GM18502 (cell line): Measurements from ENCODE around the gene IL9R.
"Not testable (repeated sequence)": the region's sequence is repeated elsewhere in the genome, so short reads cannot be mapped to it uniquely, and the experiment has no call there.

ENCODE experiments used
- ATAC-seq: cut with Tn5 transposase; IDR thresholded peaks from one replicate; pipeline ENCODE4 v1.9.1; 2021; ENCODE audit warnings: mild to moderate bottlenecking; ENCODE audit not compliant: unreplicated experiment, poor library complexity

Gene IL9R

GRCh38 chrX:155998116-155998515 lies 620 bp downstream of the IL9R start:
- ATAC-seq, result no peak

- ATAC-seq, result no peak
Measured at GRCh38 chrX:155998761-155999510, 1.4 kb downstream of the IL9R start.

- not testable (repeated sequence) for ATAC-seq
Measured at GRCh38 chrX:155999751-156000150, 2.3 kb downstream of the IL9R start.

GRCh38 chrX:156000361-156000926 lies 2.9 kb downstream of the IL9R start:
- ATAC-seq, result no peak

- no peak for ATAC-seq
Measured at GRCh38 chrX:156001001-156001666, 3.6 kb downstream of the IL9R start.

GRCh38 chrX:156001667-156002021 lies 4.1 kb downstream of the IL9R start:
- no peak for ATAC-seq

GRCh38 chrX:156002507-156002906 lies 5.0 kb downstream of the IL9R start:
- ATAC-seq, result no peak

GRCh38 chrX:156003486-156004185 lies 6.1 kb downstream of the IL9R start:
- no peak for ATAC-seq

GRCh38 chrX:156004256-156004655 lies 6.8 kb downstream of the IL9R start:
- ATAC-seq, result no peak

- no peak for ATAC-seq
Measured at GRCh38 chrX:156004740-156005139, 7.2 kb downstream of the IL9R start.

- no peak for ATAC-seq
Measured at GRCh38 chrX:156005144-156005543, 7.6 kb downstream of the IL9R start.

- not testable (repeated sequence) for ATAC-seq
Measured at GRCh38 chrX:156006468-156006867, 9.0 kb downstream of the IL9R start.

GRCh38 chrX:156008379-156008778 lies 10.9 kb downstream of the IL9R start:
- ATAC-seq, result not testable (repeated sequence)

GRCh38 chrX:156008915-156009314 lies 11.4 kb downstream of the IL9R start:
- no peak for ATAC-seq

GRCh38 chrX:156009691-156010090 lies 12.2 kb downstream of the IL9R start:
- not testable (repeated sequence) for ATAC-seq

- not testable (repeated sequence) for ATAC-seq
Measured at GRCh38 chrX:156013286-156013953, 15.9 kb downstream of the IL9R start.

- ATAC-seq, result not testable (repeated sequence)
Measured at GRCh38 chrX:156019846-156020245, 22.4 kb downstream of the IL9R start.

GRCh38 chrX:156023002-156023401 lies 25.5 kb downstream of the IL9R start:
- ATAC-seq, result not testable (repeated sequence)

- not testable (repeated sequence) for ATAC-seq
Measured at GRCh38 chrX:156024949-156025492, 27.5 kb downstream of the IL9R start.

GRCh38 chrX:156028653-156029237 lies 31.2 kb downstream of the IL9R start:
- ATAC-seq, result not testable (repeated sequence)
